ENCODE measurements around the gene TSPAN5. TPM values are rescaled to one million over a fixed set of nuclear protein-coding genes. Genes with fewer than 3 reads are reported as not detected.
A peak's percentile ranks its signal among the peaks of the same experiment; 100 is the strongest.

The TSPAN5 gene
- total RNA-seq, 2 donors from 2014 or later, result 19.6 to 22.9 TPM

GRCh38 chr4:98669577-98669976 lies 11.2 kb upstream of the TSPAN5 start:
- H3K36me3 Mint-ChIP-seq (ENCODE audit: insufficient read depth in 2 of 2), result peaks cover 6 to 7% of the 10 kb centered on the region in 2 donors
- H3K9me3 Mint-ChIP-seq, result peaks cover 4 to 5% of the 10 kb centered on the region in 2 donors
- DNase-seq, result no peak
- H3K4me3 Mint-ChIP-seq, result no peak overlapping the region
- H3K27me3 Mint-ChIP-seq (ENCODE audit: low read depth), result peaks cover 9% of the 10 kb centered on the region
- no peak for ATAC-seq (replicated peaks in 1 of 2)
- H3K27ac Mint-ChIP-seq, result no peak overlapping the region
- H3K4me1 Mint-ChIP-seq (ENCODE audit: low read depth), result peaks cover 28% of the 10 kb centered on the region

- peaks cover 0 to 5% of the 10 kb centered on the region in 2 donors for H3K9me3 Mint-ChIP-seq
- no peaks in the 10 kb centered on the region for H3K27me3 Mint-ChIP-seq (ENCODE audit: low read depth)
- peak in 1 of 2 donors; percentile 20 for DNase-seq
- H3K36me3 Mint-ChIP-seq (ENCODE audit: insufficient read depth in 2 of 2), result peaks cover 9% of the 10 kb centered on the region in 2 donors
- no peak overlapping the region for H3K4me3 Mint-ChIP-seq
- peaks cover 45% of the 10 kb centered on the region for H3K4me1 Mint-ChIP-seq (ENCODE audit: low read depth)
- ATAC-seq (replicated peaks in 1 of 2), result no peak
- H3K27ac Mint-ChIP-seq, result no peak overlapping the region
These were observed 6.5 kb upstream of the TSPAN5 start for GRCh38 chr4:98664959-98665358.

GRCh38 chr4:98663226-98664006 lies 5.0 kb upstream of the TSPAN5 start:
- peak; percentile 67 to 78 for DNase-seq
- peak overlapping the region; percentile 95 for H3K27ac Mint-ChIP-seq
- peaks cover 0 to 5% of the 10 kb centered on the region in 2 donors for H3K9me3 Mint-ChIP-seq
- peak; percentile 75 for ATAC-seq (replicated peaks in 1 of 2)
- peak overlapping the region; percentile 80 to 86 for H3K4me3 Mint-ChIP-seq
- H3K4me1 Mint-ChIP-seq (ENCODE audit: low read depth), result peaks cover 58% of the 10 kb centered on the region
- H3K36me3 Mint-ChIP-seq (ENCODE audit: insufficient read depth in 2 of 2), result peaks cover 9% of the 10 kb centered on the region in 2 donors
- H3K27me3 Mint-ChIP-seq (ENCODE audit: low read depth), result no peaks in the 10 kb centered on the region

- ATAC-seq (replicated peaks in 1 of 2) (peak; percentile 14), DNase-seq (peak; percentile 43)
- Mint-ChIP-seq H3K27me3 (ENCODE audit: low read depth) (no peaks in the 10 kb centered on the region), H3K36me3 (ENCODE audit: insufficient read depth in 2 of 2) (peaks cover 10 to 11% of the 10 kb centered on the region in 2 donors), H3K9me3 (peaks cover 0 to 5% of the 10 kb centered on the region in 2 donors), H3K4me1 (ENCODE audit: low read depth) (peaks cover 58% of the 10 kb centered on the region), H3K4me3 (peak overlapping the region; percentile 80 to 86), H3K27ac (peak overlapping the region; percentile 95)
These were observed 4.3 kb upstream of the TSPAN5 start for GRCh38 chr4:98662626-98663225.

GRCh38 chr4:98662055-98662453 lies 3.6 kb upstream of the TSPAN5 start:
- ATAC-seq (replicated peaks in 1 of 2) (no peak), DNase-seq (no peak)
- Mint-ChIP-seq H3K4me3 (peak overlapping the region; percentile 27 to 42), H3K36me3 (ENCODE audit: insufficient read depth in 2 of 2) (peaks cover 11 to 14% of the 10 kb centered on the region in 2 donors), H3K9me3 (peaks cover 0 to 5% of the 10 kb centered on the region in 2 donors), H3K4me1 (ENCODE audit: low read depth) (peaks cover 59% of the 10 kb centered on the region), H3K27ac (peak overlapping the region; percentile 5), H3K27me3 (ENCODE audit: low read depth) (no peaks in the 10 kb centered on the region)

GRCh38 chr4:98661371-98662054 lies 3.1 kb upstream of the TSPAN5 start:
- H3K9me3 Mint-ChIP-seq, result peaks cover 0 to 5% of the 10 kb centered on the region in 2 donors
- peak overlapping the region in 1 of 2 donors; percentile 27 for H3K4me3 Mint-ChIP-seq
- H3K4me1 Mint-ChIP-seq (ENCODE audit: low read depth), result peaks cover 65% of the 10 kb centered on the region
- no peak for ATAC-seq (replicated peaks in 1 of 2)
- H3K27me3 Mint-ChIP-seq (ENCODE audit: low read depth), result no peaks in the 10 kb centered on the region
- peaks cover 11 to 14% of the 10 kb centered on the region in 2 donors for H3K36me3 Mint-ChIP-seq (ENCODE audit: insufficient read depth in 2 of 2)
- DNase-seq, result no peak
- H3K27ac Mint-ChIP-seq, result peak overlapping the region; percentile 5

- Mint-ChIP-seq H3K27ac (peak overlapping the region; percentile 45), H3K4me1 (ENCODE audit: low read depth) (peaks cover 81% of the 10 kb centered on the region), H3K27me3 (ENCODE audit: low read depth) (no peaks in the 10 kb centered on the region), H3K9me3 (peaks cover 0 to 2% of the 10 kb centered on the region in 2 donors), H3K4me3 (peak overlapping the region; percentile 87 to 88), H3K36me3 (ENCODE audit: insufficient read depth in 2 of 2) (peaks cover 7 to 11% of the 10 kb centered on the region in 2 donors)
- no peak for ATAC-seq (replicated peaks in 1 of 2)
- no peak for DNase-seq
These were observed 1.5 kb upstream of the TSPAN5 start for GRCh38 chr4:98659741-98660462.

GRCh38 chr4:98659106-98659592 lies 738 bp upstream of the TSPAN5 start:
- H3K4me1 Mint-ChIP-seq (ENCODE audit: low read depth), result peaks cover 83% of the 10 kb centered on the region
- peaks cover 2 to 8% of the 10 kb centered on the region in 2 donors for H3K36me3 Mint-ChIP-seq (ENCODE audit: insufficient read depth in 2 of 2)
- H3K27ac Mint-ChIP-seq, result peak overlapping the region; percentile 13
- no peaks in the 10 kb centered on the region for H3K9me3 Mint-ChIP-seq
- H3K4me3 Mint-ChIP-seq, result peak overlapping the region; percentile 87 to 88
- H3K27me3 Mint-ChIP-seq (ENCODE audit: low read depth), result no peaks in the 10 kb centered on the region
- no peak for DNase-seq
- no peak for ATAC-seq (replicated peaks in 1 of 2)

GRCh38 chr4:98657531-98658286 lies 702 bp downstream of the TSPAN5 start:
- Mint-ChIP-seq H3K36me3 (ENCODE audit: insufficient read depth in 2 of 2) (peaks cover 3 to 7% of the 10 kb centered on the region in 2 donors), H3K4me1 (ENCODE audit: low read depth) (peaks cover 82% of the 10 kb centered on the region)

GRCh38 chr4:98656886-98657285 lies 1.5 kb downstream of the TSPAN5 start:
- Mint-ChIP-seq H3K9me3 (no peaks in the 10 kb centered on the region), H3K27me3 (ENCODE audit: low read depth) (no peaks in the 10 kb centered on the region), H3K4me1 (ENCODE audit: low read depth) (peaks cover 76% of the 10 kb centered on the region), H3K36me3 (ENCODE audit: insufficient read depth in 2 of 2) (peaks cover 3 to 7% of the 10 kb centered on the region in 2 donors), H3K4me3 (peak overlapping the region; percentile 93 to 96), H3K27ac (peak overlapping the region; percentile 83)
- no peak for DNase-seq
- ATAC-seq (replicated peaks in 1 of 2), result no peak

More at GRCh38 chr4:98657531-98658286, 702 bp downstream of the TSPAN5 start:
- ATAC-seq (replicated peaks in 1 of 2) (peak; percentile 30 to 56), DNase-seq (peak; percentile 54 to 57)
- Mint-ChIP-seq H3K9me3 (no peaks in the 10 kb centered on the region), H3K27me3 (ENCODE audit: low read depth) (no peaks in the 10 kb centered on the region), H3K27ac (peak overlapping the region; percentile 62), H3K4me3 (peak overlapping the region; percentile 93 to 96)

GRCh38 chr4:98656443-98656842 lies 2.0 kb downstream of the TSPAN5 start:
- no peaks in the 10 kb centered on the region for H3K27me3 Mint-ChIP-seq (ENCODE audit: low read depth)
- H3K36me3 Mint-ChIP-seq (ENCODE audit: insufficient read depth in 2 of 2), result peaks cover 3 to 7% of the 10 kb centered on the region in 2 donors
- DNase-seq, result no peak
- H3K27ac Mint-ChIP-seq, result peak overlapping the region; percentile 83
- peaks cover 72% of the 10 kb centered on the region for H3K4me1 Mint-ChIP-seq (ENCODE audit: low read depth)
- no peaks in the 10 kb centered on the region for H3K9me3 Mint-ChIP-seq
- ATAC-seq (replicated peaks in 1 of 2), result no peak
- peak overlapping the region; percentile 93 to 96 for H3K4me3 Mint-ChIP-seq

Measured in activated T-cell treated with anti-CD3 and anti-CD28 coated beads, Interleukin-2, amount 50 U/mL, for 72 hours (primary cell).